ENCODE results near the gene MS4A5.

The MS4A5 gene

DNA sequence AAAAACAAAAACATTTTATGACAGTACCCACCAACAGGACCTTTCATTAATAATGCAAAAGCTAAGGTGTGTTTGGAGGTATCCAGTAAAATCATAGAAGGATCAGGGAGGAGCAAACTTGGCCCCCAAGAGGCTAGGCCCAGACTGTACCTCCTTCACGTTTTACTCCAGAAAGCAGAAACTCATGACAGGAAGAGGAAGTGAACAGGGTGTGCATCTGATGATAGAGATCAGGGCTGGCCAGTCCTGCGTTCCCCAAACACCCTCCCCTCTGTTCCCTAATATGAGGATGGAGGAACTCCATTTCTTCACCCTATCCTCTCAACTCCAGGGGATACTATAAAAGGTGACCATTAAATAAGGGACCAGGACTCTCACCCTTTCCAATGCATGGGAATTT is 53.0 kb downstream of the MS4A5 start:
- no peak for DNase-seq (ENCODE audit: low spot score)

- DNase-seq (ENCODE audit: low spot score), result no peak
These were observed 56.6 kb downstream of the MS4A5 start for GRCh38 chr11:60485987-60486386.

- no peak for DNase-seq (ENCODE audit: low spot score)
These were observed 63.2 kb downstream of the MS4A5 start, which contains the start of gene MS4A12 for GRCh38 chr11:60492488-60493009. TSS of gene MS4A12 (plus strand) at chr11:60492778. CDS start at chr11:60497319, 4,541 bp downstream.

- DNase-seq (ENCODE audit: low spot score), result no peak
These were observed 64.1 kb downstream of the MS4A5 start for GRCh38 chr11:60493454-60493853.
